AG09319 (cell line): Measurements from ENCODE around the gene AFAP1.

Experiments used
- DNase-seq: peaks from one replicate; pipeline ENCODE4 v3.0.0-alpha.2; 2010; ENCODE audit warnings: low read depth; ENCODE audit errors: extremely low read depth
- TF ChIP-seq, protein P1 (sequence below): IDR thresholded peaks from 2 replicates; pipeline ENCODE4 v1.5.1; 2011; ENCODE audit warnings: low read depth, mild to moderate bottlenecking, inconsistent platforms, low read length, moderate library complexity

The AFAP1 gene

DNA sequence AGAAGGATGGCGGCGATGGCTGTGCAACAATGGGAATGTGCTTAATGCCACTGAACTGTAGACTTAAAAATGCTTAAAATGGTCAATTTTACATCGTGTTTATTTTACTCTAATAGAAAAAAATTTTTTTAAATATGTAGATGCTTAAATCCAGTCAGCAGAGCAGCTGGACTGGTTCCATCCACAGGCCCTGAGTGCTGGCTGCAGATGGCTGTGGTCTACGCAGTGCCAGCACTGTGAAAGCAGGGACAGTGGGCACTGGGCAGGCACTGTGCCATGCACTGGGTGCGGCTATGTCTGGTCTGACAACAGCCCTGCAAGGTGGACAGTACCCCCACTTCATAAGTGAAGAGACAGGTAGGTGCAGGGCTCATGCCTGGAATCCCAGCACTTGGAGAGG is 175.2 kb downstream of the AFAP1 start:
- DNase-seq, result no peak
- TF ChIP-seq, protein P1, sequence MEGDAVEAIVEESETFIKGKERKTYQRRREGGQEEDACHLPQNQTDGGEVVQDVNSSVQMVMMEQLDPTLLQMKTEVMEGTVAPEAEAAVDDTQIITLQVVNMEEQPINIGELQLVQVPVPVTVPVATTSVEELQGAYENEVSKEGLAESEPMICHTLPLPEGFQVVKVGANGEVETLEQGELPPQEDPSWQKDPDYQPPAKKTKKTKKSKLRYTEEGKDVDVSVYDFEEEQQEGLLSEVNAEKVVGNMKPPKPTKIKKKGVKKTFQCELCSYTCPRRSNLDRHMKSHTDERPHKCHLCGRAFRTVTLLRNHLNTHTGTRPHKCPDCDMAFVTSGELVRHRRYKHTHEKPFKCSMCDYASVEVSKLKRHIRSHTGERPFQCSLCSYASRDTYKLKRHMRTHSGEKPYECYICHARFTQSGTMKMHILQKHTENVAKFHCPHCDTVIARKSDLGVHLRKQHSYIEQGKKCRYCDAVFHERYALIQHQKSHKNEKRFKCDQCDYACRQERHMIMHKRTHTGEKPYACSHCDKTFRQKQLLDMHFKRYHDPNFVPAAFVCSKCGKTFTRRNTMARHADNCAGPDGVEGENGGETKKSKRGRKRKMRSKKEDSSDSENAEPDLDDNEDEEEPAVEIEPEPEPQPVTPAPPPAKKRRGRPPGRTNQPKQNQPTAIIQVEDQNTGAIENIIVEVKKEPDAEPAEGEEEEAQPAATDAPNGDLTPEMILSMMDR, result no peak

DNA sequence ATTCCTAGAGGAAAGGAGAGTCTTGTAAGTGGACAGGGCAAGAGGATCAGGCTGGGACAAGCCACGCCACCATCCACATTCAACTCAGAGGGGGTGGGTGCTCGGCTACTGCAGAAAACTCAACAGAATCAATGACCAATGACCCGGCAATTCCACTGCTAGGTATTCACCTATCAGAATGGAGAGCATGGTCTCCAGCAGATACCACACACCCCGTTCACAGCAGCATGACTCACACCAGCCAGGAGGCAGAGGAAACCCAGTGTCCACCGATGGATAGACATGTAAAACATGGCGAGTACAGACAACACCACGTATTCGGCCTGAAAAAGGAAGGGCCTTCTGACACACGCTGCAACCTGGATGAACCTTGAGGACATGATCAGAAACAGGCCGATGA is 175.9 kb downstream of the AFAP1 start:
- DNase-seq, result no peak
- TF ChIP-seq, protein P1, result no peak

DNA sequence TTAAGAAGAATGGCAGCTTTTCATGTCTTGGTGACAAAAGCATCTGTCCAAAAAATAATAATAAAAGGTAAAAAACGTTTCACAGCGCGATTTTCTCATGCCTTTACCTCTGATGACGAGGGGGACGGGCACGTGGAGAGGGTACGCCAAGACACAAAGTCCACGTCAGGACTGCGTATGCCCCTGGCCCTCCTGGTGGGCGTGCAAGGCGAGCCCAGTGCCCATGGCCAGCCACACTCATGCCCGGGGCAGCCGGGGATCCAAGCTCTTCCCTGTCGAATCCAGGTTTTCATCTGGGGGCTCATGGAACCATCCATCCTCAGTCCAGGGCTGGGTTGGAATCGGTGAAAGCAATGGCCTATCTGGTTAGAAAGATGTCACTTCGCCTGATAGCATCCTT is 176.6 kb downstream of the AFAP1 start:
- no peak for DNase-seq
- TF ChIP-seq, protein P1, result no peak

DNA sequence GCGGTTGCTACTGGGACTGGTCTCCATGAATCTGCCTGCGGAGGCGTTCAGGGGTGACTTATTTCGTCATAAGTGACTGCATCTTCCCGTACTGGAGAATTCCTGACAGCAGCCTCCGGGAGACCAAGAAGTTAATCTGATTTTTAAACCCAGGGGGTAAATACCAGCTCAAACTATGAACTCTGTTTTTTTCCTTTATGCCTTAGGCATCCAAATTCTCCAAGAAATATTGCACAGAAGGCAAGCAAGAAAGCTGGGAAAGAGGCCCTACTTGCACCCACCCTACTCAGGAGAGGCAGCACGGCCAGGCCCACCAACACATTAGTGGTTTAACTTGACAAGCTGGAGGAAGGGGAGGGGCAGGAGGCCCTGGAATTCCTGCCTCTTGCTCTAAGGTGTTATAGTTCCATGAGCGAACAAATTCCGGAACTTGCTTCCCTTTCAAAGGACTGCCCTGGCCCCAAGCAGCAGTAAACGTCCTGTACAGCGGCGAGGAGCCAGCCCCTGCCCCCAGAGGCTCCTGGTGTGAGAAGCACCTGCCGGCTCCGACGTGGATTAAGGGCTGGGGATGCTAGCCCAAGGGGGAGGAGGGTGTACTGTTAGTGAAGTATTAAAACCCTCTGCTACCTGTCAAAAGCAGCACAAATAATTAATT is 177.2 kb downstream of the AFAP1 start:
- no peak for DNase-seq
- TF ChIP-seq, protein P1, result no peak

- TF ChIP-seq, protein P1, result peak; percentile 74
- DNase-seq, result peak; percentile 14
Measured at GRCh38 chr4:7761720-7762119, 177.9 kb downstream of the AFAP1 start.

DNA sequence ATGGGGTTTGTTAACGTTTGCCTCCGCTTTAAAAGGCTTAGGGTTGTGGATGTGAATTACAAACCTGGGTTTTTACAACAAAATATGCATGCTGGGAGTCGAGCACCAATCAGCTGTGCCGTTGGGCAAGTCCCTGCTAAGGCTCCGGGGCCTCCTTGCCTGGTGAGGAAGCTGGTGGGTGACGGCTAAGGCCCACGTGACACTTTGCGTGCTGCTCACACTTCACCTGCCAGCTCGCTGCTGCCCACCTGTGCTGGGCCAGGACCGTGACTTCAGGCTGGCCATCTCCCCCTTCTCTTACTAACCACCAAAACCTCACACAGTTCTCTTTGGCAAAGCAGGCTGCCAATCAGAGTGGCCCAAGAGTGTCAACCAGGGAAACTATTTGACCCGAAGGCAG is 178.3 kb downstream of the AFAP1 start:
- TF ChIP-seq, protein P1, result no peak
- DNase-seq, result no peak

GRCh38 chr4:7760706-7761105 is 179.0 kb downstream of the AFAP1 start:
- no peak for DNase-seq
- TF ChIP-seq, protein P1, result no peak
